HPDE6-E6E7 (cell line): ENCODE results near the gene PRR29.
A peak's percentile ranks its signal among the peaks of the same experiment; 100 is the strongest.
"Not testable (repeated sequence)": the region's sequence is repeated elsewhere in the genome, so short reads cannot be mapped to it uniquely, and the experiment has no call there.

ENCODE experiments used
- DNase-seq: peaks from one replicate; pipeline ENCODE4 v3.0.0; 2011; ENCODE audit warnings: missing footprints; ENCODE audit errors: extremely low spot score

Gene PRR29

GRCh38 chr17:63997341-63998048, 656 bp upstream of the PRR29 start:
- DNase-seq, result no peak

- DNase-seq, result no peak
Observed at GRCh38 chr17:63998721-63999679, 849 bp downstream of the PRR29 start.

- DNase-seq, result no peak
Observed at GRCh38 chr17:63999680-64000531, 1.8 kb downstream of the PRR29 start.

GRCh38 chr17:64001091-64001579, 3.0 kb downstream of the PRR29 start:
- no peak for DNase-seq

DNA sequence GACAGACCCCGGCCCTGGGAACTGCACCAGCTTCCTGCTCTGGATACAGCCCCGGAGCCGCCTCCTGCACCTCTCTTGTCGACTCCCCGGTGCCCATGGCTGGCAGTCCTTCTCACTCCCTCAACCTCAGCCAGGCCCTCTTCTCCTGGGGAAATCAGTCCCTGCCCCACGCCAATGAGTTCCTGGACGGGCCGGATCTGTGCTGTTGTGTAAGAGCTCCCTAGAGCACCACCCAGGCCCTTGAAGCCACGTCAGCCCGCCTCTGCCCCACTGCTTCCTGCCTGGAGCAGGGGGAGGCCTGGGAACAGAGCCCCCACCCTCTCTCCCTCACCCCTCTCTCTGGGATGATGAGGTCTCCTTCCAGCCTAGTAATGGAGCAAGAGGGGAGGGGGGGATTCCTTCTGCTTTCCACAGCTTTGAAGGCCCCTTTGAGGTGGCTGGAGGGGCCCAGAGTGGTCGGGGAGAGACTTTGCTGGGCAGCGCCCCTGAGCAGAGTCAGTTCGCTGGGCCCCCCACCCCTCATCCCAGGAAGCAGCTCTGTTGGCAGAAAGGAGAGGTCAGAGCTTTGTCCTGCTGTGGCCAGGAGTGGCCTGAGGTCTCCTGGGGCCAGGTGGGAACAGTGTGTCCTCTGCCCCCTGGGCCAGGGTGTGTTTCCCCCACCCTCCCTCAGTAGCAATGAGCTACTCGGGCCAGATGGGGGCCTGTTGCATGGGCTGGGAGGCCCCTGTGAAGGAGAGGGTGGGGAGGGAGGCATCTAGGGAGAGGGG, 3.8 kb downstream of the PRR29 start:
- no peak for DNase-seq

DNA sequence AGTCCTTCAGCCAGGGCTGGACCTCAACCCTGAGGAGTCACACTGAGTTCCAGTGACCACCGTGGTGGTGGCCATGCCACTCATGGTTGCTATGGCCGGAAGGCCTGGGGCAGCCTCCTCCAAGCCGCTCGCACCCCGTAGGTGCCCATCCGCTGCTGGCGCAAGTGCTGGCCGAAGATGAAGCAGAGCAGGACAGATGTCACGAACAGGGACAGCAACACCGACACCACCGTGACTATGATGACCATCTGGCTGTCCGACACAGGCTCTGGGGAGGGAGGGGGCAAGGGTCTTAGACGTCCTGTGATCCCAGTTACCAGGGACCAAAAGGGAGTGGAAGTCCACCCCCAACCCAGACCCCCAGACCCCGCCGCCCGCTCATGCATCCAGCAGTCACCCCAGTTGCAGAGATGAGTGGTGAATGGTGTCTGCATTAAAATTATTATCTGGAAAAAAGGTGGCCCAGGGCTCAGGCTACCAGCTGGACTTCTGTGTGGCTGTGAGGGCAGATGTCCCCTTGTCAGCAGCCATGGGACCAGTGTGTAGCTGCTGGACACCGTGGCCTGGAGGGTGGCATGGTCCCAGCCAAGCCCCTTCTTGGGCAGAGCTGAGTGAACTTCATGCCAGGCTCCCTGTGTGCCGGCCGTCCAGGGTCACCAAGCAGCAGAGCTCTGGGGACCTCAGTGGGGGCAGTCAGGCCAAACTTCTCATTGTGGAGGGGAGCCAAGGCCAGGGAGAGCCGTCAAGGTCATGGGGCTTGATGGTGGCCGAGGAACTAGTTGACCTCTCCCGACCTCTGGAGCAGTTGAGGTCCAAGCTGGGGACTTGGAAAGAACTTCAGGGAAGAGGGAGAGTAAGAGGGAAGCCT, 4.7 kb downstream of the PRR29 start:
- DNase-seq, result no peak

GRCh38 chr17:64003526-64004121, 5.5 kb downstream of the PRR29 start:
- no peak for DNase-seq

DNA sequence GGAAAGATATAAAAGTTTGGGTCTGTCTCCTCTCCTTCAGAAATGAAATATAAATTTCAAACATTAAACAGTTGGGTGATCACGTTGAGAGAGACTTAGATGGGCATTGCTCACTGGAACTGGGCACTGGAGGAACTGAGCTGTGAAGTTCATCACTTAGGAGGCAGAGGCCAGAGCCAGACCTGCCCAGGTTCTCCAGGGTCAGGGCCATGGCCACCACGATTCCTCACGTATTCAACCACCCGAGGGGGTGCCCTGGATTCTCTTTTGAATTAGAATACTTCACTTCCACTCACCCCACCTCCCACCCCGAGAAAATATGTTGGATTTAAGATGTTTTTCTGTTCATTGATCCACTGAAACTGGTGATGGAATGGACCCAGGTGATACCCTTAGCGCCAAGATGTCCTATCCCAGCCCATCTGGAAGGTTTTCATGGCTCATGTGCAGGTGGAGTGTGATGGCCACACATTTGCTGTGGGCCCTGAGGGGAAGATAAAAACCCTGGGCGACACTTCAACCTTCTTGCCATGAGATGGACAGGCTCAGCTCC, 6.1 kb downstream of the PRR29 start:
- no peak for DNase-seq

DNA sequence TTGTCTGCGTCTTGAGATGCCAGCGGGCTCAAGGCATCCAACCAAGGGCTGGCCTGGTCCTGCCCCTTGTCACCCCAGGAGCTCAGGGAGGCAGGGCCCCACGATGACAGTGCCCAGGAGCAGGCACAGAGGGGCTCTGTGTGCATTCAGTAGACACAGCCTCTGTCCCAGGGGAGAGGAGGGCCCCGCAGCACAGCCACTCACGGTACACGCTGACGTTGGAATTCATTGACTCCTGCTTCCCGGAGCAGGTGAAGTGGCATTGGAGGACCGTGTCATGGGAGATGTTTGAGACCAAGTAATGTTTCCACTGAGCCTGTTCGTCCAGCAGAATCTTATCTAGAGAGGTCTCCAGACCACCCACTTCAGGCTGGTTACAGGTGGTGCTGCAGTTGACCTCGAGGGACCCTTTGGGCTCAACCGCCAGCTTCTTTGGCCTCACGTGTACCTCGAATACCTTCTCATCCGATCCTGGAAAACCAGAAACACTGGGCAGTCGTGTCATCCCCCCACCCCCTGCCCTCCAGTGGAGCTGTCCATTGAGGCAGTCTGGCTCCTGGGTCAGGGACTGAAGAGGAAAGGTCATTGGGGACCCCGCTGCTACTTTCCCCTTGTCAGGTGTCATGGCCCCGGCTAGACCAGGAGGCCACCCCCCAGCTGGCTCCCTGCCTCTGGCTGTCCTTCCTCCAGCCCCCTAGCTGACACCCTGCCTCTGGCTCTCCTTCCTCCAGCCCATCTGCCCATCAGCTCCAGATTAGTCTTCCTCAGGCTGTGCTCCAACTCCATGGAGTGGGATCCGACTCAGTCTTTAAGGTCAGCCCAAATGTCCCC, 7.0 kb downstream of the PRR29 start:
- DNase-seq, result no peak

GRCh38 chr17:64005734-64006167, 7.6 kb downstream of the PRR29 start:
- DNase-seq, result no peak

GRCh38 chr17:64006361-64007088, 8.4 kb downstream of the PRR29 start:
- no peak for DNase-seq

DNA sequence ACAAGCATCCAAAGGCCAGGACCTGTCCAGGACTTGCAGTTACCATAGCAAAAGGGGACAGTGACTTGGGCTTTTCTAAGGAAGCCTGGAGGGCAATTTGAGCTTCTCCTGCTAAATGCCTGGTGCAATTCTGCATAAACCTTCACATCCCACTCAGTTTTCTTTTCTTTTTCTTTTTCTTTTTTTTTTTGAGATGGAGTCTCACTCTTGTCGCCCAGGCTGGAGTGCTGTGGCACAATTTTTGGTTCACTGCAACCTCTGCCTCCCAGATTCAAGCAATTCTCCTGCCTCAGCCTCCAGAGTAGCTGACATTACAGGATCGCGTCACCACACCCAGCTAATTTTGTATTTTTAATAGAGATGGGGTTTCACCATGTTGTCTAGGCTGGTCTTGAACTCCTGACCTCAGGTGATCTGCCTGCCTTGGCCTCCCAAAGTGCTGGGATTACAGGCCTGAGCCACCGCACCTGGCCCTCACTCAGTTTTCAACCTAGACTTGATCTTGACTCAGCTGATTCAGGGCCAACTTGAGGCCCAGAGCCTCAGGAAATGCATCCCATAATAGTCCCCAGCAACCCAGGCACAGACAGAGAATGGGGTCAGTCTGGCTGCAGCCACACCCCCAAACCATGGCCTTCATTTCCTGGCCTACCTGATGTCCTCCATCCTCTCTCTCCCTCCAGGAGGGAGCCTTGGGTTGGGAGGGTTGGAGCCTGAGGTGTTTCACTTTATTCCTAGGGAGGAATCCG, 9.1 kb downstream of the PRR29 start:
- DNase-seq, result not testable (repeated sequence)

DNA sequence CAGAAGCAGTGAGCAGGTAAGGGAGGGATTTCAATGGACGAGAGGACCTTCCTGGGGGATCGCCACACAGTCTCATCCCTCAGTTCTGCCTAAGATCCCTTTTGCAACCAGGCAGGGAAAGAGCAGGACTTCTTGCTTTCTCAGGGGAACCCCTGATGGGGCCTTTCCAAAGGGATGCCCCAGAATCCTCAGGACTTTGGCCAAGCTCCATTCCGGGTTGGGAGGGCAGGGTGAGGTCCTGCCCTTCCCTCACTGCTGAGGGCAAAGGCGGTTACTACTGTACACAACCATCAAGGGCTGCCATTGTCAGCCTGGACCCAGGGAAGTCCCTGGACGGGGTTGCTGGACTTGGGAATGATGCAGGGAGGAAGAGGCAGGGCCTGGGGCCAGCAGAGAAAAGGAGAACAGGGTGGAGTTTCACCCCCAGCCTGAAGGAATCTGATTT, 9.7 kb downstream of the PRR29 start:
- DNase-seq, result no peak

DNA sequence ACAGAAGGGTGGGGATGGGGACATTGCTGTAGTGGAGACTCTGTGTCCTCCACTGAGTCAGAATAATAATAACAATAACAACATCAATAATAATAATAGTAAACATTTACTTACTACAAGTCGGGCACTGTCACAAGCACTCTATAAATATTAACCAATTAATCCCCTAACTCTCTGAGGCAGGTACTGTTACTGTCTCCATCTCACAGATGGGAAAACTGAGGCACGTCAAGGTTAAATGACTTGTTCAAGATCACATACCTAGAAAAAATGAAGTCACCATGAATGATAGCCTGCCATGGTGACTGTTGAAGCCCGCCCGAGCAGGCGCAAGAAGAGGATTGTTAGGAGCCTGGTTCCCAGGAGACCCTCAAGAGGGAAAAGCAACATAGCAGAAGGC, 10.2 kb downstream of the PRR29 start:
- no peak for DNase-seq

- DNase-seq, result no peak
Observed at GRCh38 chr17:64008830-64009229, 10.7 kb downstream of the PRR29 start.

- DNase-seq, result peak; percentile 47
Observed at GRCh38 chr17:64009571-64010402, 11.6 kb downstream of the PRR29 start.
